ENCODE measurements around the gene GNAI3.
A peak's percentile ranks its signal among the peaks of the same experiment; 100 is the strongest.

Gene GNAI3

GRCh38 chr1:109667452-109668122 lies 119.2 kb downstream of the GNAI3 start, which contains the start of gene GSTM2:
Gene GSTM2, plus strand, starts transcription at chr1:109668057. Its CDS starts 59 bp downstream, at chr1:109668116.
- DNase-seq (ENCODE audit: extremely low spot score) = peak; percentile 87
- TF ChIP-seq, protein P1, sequence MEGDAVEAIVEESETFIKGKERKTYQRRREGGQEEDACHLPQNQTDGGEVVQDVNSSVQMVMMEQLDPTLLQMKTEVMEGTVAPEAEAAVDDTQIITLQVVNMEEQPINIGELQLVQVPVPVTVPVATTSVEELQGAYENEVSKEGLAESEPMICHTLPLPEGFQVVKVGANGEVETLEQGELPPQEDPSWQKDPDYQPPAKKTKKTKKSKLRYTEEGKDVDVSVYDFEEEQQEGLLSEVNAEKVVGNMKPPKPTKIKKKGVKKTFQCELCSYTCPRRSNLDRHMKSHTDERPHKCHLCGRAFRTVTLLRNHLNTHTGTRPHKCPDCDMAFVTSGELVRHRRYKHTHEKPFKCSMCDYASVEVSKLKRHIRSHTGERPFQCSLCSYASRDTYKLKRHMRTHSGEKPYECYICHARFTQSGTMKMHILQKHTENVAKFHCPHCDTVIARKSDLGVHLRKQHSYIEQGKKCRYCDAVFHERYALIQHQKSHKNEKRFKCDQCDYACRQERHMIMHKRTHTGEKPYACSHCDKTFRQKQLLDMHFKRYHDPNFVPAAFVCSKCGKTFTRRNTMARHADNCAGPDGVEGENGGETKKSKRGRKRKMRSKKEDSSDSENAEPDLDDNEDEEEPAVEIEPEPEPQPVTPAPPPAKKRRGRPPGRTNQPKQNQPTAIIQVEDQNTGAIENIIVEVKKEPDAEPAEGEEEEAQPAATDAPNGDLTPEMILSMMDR (IDR thresholded peaks at IDR 0.05; ENCODE audit: control extremely low read depth, extremely low read depth, low read depth, missing control alignments) = no peak
- POLR2A ChIA-PET = no interaction called here
- CTCF ChIA-PET = interaction anchor here (0.7 to 3.7 kb wide), 5 partner anchors 18 to 317 kb away, joined by 3 to 18 read pairs (median 3); partner anchors contain the start of gene AHCYL1
